ENCODE results near the gene MTF1. TPM values are rescaled to one million over a fixed set of nuclear protein-coding genes. Genes with fewer than 3 reads are reported as not detected.

The MTF1 gene
- total RNA-seq, 1 donor from 2014 or later, result 11.3 TPM

GRCh38 chr1:37890378-37891014 is 31.1 kb upstream of the MTF1 start:
- Histone ChIP-seq H3K27ac (replicated peaks) (no peak overlapping the region), H3K36me3 (peaks cover 45% of the 10 kb centered on the region), H3K27me3 (ENCODE audit: low read depth) (no peaks in the 10 kb centered on the region), H3K4me3 (no peak overlapping the region), H3K4me1 (no peaks in the 10 kb centered on the region), H3K9me3 (replicated peaks) (no peaks in the 10 kb centered on the region)
- TF ChIP-seq CTCF (IDR thresholded peaks at IDR 0.05; ENCODE audit: borderline replicate concordance), result peak; percentile 67
- no peak for DNase-seq
- intact Hi-C loops (cut with micrococcal nuclease), result no loop called here

- H3K4me3 ChIP-seq, result no peak overlapping the region
- intact Hi-C loops (cut with micrococcal nuclease), result no loop called here
- no peaks in the 10 kb centered on the region for H3K27me3 ChIP-seq (ENCODE audit: low read depth)
- no peaks in the 10 kb centered on the region for H3K9me3 ChIP-seq (replicated peaks)
- no peak for DNase-seq
- no peaks in the 10 kb centered on the region for H3K4me1 ChIP-seq
- H3K27ac ChIP-seq (replicated peaks), result no peak overlapping the region
- TF ChIP-seq CTCF (IDR thresholded peaks at IDR 0.05; ENCODE audit: borderline replicate concordance), result no peak
- peaks cover 68% of the 10 kb centered on the region for H3K36me3 ChIP-seq
Observed at GRCh38 chr1:37888022-37888700, 28.8 kb upstream of the MTF1 start.

GRCh38 chr1:37884145-37884544 is 24.8 kb upstream of the MTF1 start:
- Histone ChIP-seq H3K4me1 (no peaks in the 10 kb centered on the region), H3K36me3 (peaks cover 100% of the 10 kb centered on the region), H3K27me3 (ENCODE audit: low read depth) (no peaks in the 10 kb centered on the region), H3K27ac (replicated peaks) (no peak overlapping the region), H3K4me3 (no peak overlapping the region), H3K9me3 (replicated peaks) (no peaks in the 10 kb centered on the region)
- DNase-seq, result no peak
- TF ChIP-seq CTCF (IDR thresholded peaks at IDR 0.05; ENCODE audit: borderline replicate concordance), result no peak
- intact Hi-C loops (cut with micrococcal nuclease), result no loop called here

GRCh38 chr1:37883671-37884070 is 24.3 kb upstream of the MTF1 start:
- no peak for TF ChIP-seq CTCF (IDR thresholded peaks at IDR 0.05; ENCODE audit: borderline replicate concordance)
- H3K36me3 ChIP-seq, result peaks cover 98% of the 10 kb centered on the region
- H3K27me3 ChIP-seq (ENCODE audit: low read depth), result no peaks in the 10 kb centered on the region
- intact Hi-C loops (cut with micrococcal nuclease), result no loop called here
- H3K4me1 ChIP-seq, result no peaks in the 10 kb centered on the region
- H3K27ac ChIP-seq (replicated peaks), result no peak overlapping the region
- no peaks in the 10 kb centered on the region for H3K9me3 ChIP-seq (replicated peaks)
- no peak for DNase-seq
- no peak overlapping the region for H3K4me3 ChIP-seq

GRCh38 chr1:37879865-37880264 is 20.5 kb upstream of the MTF1 start:
- Histone ChIP-seq H3K4me3 (no peak overlapping the region), H3K9me3 (replicated peaks) (no peaks in the 10 kb centered on the region), H3K4me1 (no peaks in the 10 kb centered on the region), H3K27me3 (ENCODE audit: low read depth) (no peaks in the 10 kb centered on the region), H3K27ac (replicated peaks) (no peak overlapping the region), H3K36me3 (peaks cover 97% of the 10 kb centered on the region)
- no peak for TF ChIP-seq CTCF (IDR thresholded peaks at IDR 0.05; ENCODE audit: borderline replicate concordance)
- intact Hi-C loops (cut with micrococcal nuclease), result no loop called here
- DNase-seq, result no peak

Data from left ventricle myocardium inferior (tissue), 1 donor.